HL-60 (cell line): ENCODE measurements around the gene TMEM170A.

Experiments
- DNase-seq, 2 experiments: peaks; one replicate each; pipeline ENCODE4 v3.0.0-alpha.2; 2010 to 2020; ENCODE audit warnings: low read depth in 1 of 2, low spot score in 1 of 2
- H3K27ac ChIP-seq: fragments of 250-450 bp; sonication (Bioruptor Pico); replicated peaks from 2 replicates; pipeline ENCODE4 v1.5.1; 2020; ENCODE audit warnings: mild to moderate bottlenecking, moderate library complexity
- H3K27me3 ChIP-seq: fragments of 250-450 bp; sonication (Bioruptor Pico); 2 replicates; pipeline ENCODE4 v1.5.1; 2021; ENCODE audit warnings: mild to moderate bottlenecking, moderate library complexity; ENCODE audit not compliant: insufficient read depth, poor library complexity, severe bottlenecking
- H3K4me3 ChIP-seq: replicated peaks from 2 replicates; pipeline ENCODE4 v1.5.1; 2011; ENCODE audit warnings: mild to moderate bottlenecking, control low read depth, low read length; ENCODE audit not compliant: insufficient read depth
- CTCF ChIP-seq: IDR thresholded peaks from one replicate; pipeline ENCODE4 v1.5.1; 2011; ENCODE audit warnings: low read length, control low read depth, inconsistent platforms; ENCODE audit not compliant: insufficient read depth
- GABPA ChIP-seq: IDR thresholded peaks from 2 replicates; pipeline ENCODE4 v1.6.1; 2012; ENCODE audit warnings: low read depth
- POLR2AphosphoS5 ChIP-seq: IDR thresholded peaks from 2 replicates; pipeline ENCODE4 v1.6.1; 2012; ENCODE audit warnings: low read depth
- REST ChIP-seq: IDR thresholded peaks from 2 replicates; pipeline ENCODE4 v1.6.1; 2012; ENCODE audit warnings: low read depth; ENCODE audit not compliant: insufficient replicate concordance
- SPI1 ChIP-seq: IDR thresholded peaks from 2 replicates; pipeline ENCODE4 v1.6.1; 2012; ENCODE audit warnings: low read depth, mild to moderate bottlenecking, borderline replicate concordance

The TMEM170A gene

GRCh38 chr16:75398333-75398732 is 66.2 kb downstream of the TMEM170A start:
- Histone ChIP-seq H3K4me3 (no peak overlapping the region), H3K27ac (no peak overlapping the region), H3K27me3 (no peaks in the 10 kb centered on the region)
- no peak for TF ChIP-seq POLR2AphosphoS5
- TF ChIP-seq GABPA, result no peak
- no peak for TF ChIP-seq SPI1
- no peak for TF ChIP-seq REST
- TF ChIP-seq CTCF, result no peak
- no peak for DNase-seq

- Histone ChIP-seq H3K27ac (no peak overlapping the region), H3K27me3 (no peaks in the 10 kb centered on the region), H3K4me3 (no peak overlapping the region)
- TF ChIP-seq POLR2AphosphoS5 (no peak), SPI1 (no peak), REST (no peak), GABPA (no peak), CTCF (no peak)
- DNase-seq, result no peak
These were observed 69.5 kb downstream of the TMEM170A start for GRCh38 chr16:75394941-75395340.
